Measurements from ENCODE around the gene ITPRIPL1. TPM values are rescaled to one million over a fixed set of nuclear protein-coding genes. Genes with fewer than 3 reads are reported as not detected.
A peak's percentile ranks its signal among the peaks of the same experiment; 100 is the strongest.

The ITPRIPL1 gene
- total RNA-seq, 1 experiment from 2014 or later = 0.55 TPM

- peak in 1 of 2 experiments; percentile 37 for DNase-seq (ENCODE audit: low read depth in 1 of 2, low spot score in 2 of 2)
- H3K36me3 ChIP-seq = no peaks in the 10 kb centered on the region
- H3K27me3 ChIP-seq (replicated peaks) = peaks cover 4% of the 10 kb centered on the region; the same call in 1 of the 2 replicates
- no peak overlapping the region for H3K27ac ChIP-seq
- H3K4me3 ChIP-seq = no peak overlapping the region
- H3K4me1 ChIP-seq (replicated peaks) = peaks cover 14% of the 10 kb centered on the region
- H3K9me3 ChIP-seq (replicated peaks) = no peaks in the 10 kb centered on the region
Measured at GRCh38 chr2:96315400-96316071, 9.6 kb upstream of the ITPRIPL1 start.

GRCh38 chr2:96316999-96317398, 8.1 kb upstream of the ITPRIPL1 start:
- H3K36me3 ChIP-seq = no peaks in the 10 kb centered on the region
- no peak overlapping the region for H3K27ac ChIP-seq
- H3K4me1 ChIP-seq (replicated peaks) = peaks cover 28% of the 10 kb centered on the region

GRCh38 chr2:96317584-96317997, 7.5 kb upstream of the ITPRIPL1 start:
- Histone ChIP-seq H3K36me3 (no peaks in the 10 kb centered on the region), H3K4me1 (replicated peaks) (peaks cover 29% of the 10 kb centered on the region), H3K4me3 (no peak overlapping the region), H3K9me3 (replicated peaks) (no peaks in the 10 kb centered on the region), H3K27me3 (replicated peaks) (peaks cover 21% of the 10 kb centered on the region), H3K27ac (no peak overlapping the region)
- DNase-seq (ENCODE audit: low read depth in 1 of 2, low spot score in 2 of 2) = no peak

More at GRCh38 chr2:96316999-96317398, 8.1 kb upstream of the ITPRIPL1 start:
- Histone ChIP-seq H3K9me3 (replicated peaks) (no peaks in the 10 kb centered on the region), H3K27me3 (replicated peaks) (peaks cover 18% of the 10 kb centered on the region), H3K4me3 (no peak overlapping the region)
- DNase-seq (ENCODE audit: low read depth in 1 of 2, low spot score in 2 of 2) = no peak

GRCh38 chr2:96318723-96319122, 6.4 kb upstream of the ITPRIPL1 start:
- Histone ChIP-seq H3K27me3 (replicated peaks) (peaks cover 32% of the 10 kb centered on the region), H3K4me3 (no peak overlapping the region), H3K36me3 (no peaks in the 10 kb centered on the region), H3K27ac (no peak overlapping the region), H3K4me1 (replicated peaks) (peaks cover 29% of the 10 kb centered on the region), H3K9me3 (replicated peaks) (no peaks in the 10 kb centered on the region)
- DNase-seq (ENCODE audit: low read depth in 1 of 2, low spot score in 2 of 2) = no peak

GRCh38 chr2:96319396-96319795, 5.7 kb upstream of the ITPRIPL1 start:
- H3K36me3 ChIP-seq = no peaks in the 10 kb centered on the region
- no peak overlapping the region for H3K27ac ChIP-seq
- no peaks in the 10 kb centered on the region for H3K9me3 ChIP-seq (replicated peaks)
- H3K4me1 ChIP-seq (replicated peaks) = peaks cover 29% of the 10 kb centered on the region
- DNase-seq (ENCODE audit: low read depth in 1 of 2, low spot score in 2 of 2) = no peak
- peaks cover 39% of the 10 kb centered on the region for H3K27me3 ChIP-seq (replicated peaks)
- H3K4me3 ChIP-seq = no peak overlapping the region

GRCh38 chr2:96320326-96320725, 4.8 kb upstream of the ITPRIPL1 start:
- H3K4me1 ChIP-seq (replicated peaks) = peaks cover 28% of the 10 kb centered on the region
- H3K9me3 ChIP-seq (replicated peaks) = no peaks in the 10 kb centered on the region
- peaks cover 48% of the 10 kb centered on the region for H3K27me3 ChIP-seq (replicated peaks)
- no peak for DNase-seq (ENCODE audit: low read depth in 1 of 2, low spot score in 2 of 2)
- H3K4me3 ChIP-seq = no peak overlapping the region
- no peaks in the 10 kb centered on the region for H3K36me3 ChIP-seq
- no peak overlapping the region for H3K27ac ChIP-seq

GRCh38 chr2:96320728-96321622, 4.1 kb upstream of the ITPRIPL1 start:
- H3K4me1 ChIP-seq (replicated peaks) = peaks cover 22% of the 10 kb centered on the region
- H3K9me3 ChIP-seq (replicated peaks) = no peaks in the 10 kb centered on the region
- H3K27me3 ChIP-seq (replicated peaks) = peaks cover 53% of the 10 kb centered on the region
- H3K27ac ChIP-seq = no peak overlapping the region
- peak in 1 of 2 experiments; percentile 42 for DNase-seq (ENCODE audit: low read depth in 1 of 2, low spot score in 2 of 2)
- H3K4me3 ChIP-seq = peak overlapping the region; percentile 34
- no peaks in the 10 kb centered on the region for H3K36me3 ChIP-seq

- Histone ChIP-seq H3K27me3 (replicated peaks) (peaks cover 53% of the 10 kb centered on the region), H3K36me3 (no peaks in the 10 kb centered on the region), H3K27ac (no peak overlapping the region), H3K4me1 (replicated peaks) (peaks cover 18% of the 10 kb centered on the region), H3K4me3 (no peak overlapping the region), H3K9me3 (replicated peaks) (no peaks in the 10 kb centered on the region)
- DNase-seq (ENCODE audit: low read depth in 1 of 2, low spot score in 2 of 2) = no peak
Measured at GRCh38 chr2:96323849-96324248, 1.3 kb upstream of the ITPRIPL1 start.

- no peak overlapping the region; the same call in 1 of the 2 replicates for H3K4me3 ChIP-seq
- H3K27ac ChIP-seq = no peak overlapping the region
- H3K4me1 ChIP-seq (replicated peaks) = peaks cover 21% of the 10 kb centered on the region
- no peaks in the 10 kb centered on the region for H3K9me3 ChIP-seq (replicated peaks)
- peaks cover 53% of the 10 kb centered on the region for H3K27me3 ChIP-seq (replicated peaks)
- no peaks in the 10 kb centered on the region for H3K36me3 ChIP-seq
- DNase-seq (ENCODE audit: low read depth in 1 of 2, low spot score in 2 of 2) = no peak
Measured at GRCh38 chr2:96324721-96325040, 436 bp upstream of the ITPRIPL1 start.

- no peak for DNase-seq (ENCODE audit: low read depth in 1 of 2, low spot score in 2 of 2)
- H3K27ac ChIP-seq = no peak overlapping the region
- no peaks in the 10 kb centered on the region for H3K36me3 ChIP-seq
- H3K27me3 ChIP-seq (replicated peaks) = peaks cover 46% of the 10 kb centered on the region
- no peak overlapping the region for H3K4me3 ChIP-seq
- peaks cover 19% of the 10 kb centered on the region for H3K4me1 ChIP-seq (replicated peaks)
- no peaks in the 10 kb centered on the region for H3K9me3 ChIP-seq (replicated peaks)
Measured at GRCh38 chr2:96325884-96326255, 753 bp downstream of the ITPRIPL1 start.

GRCh38 chr2:96326564-96326963, 1.4 kb downstream of the ITPRIPL1 start:
- H3K4me1 ChIP-seq (replicated peaks) = peaks cover 12% of the 10 kb centered on the region
- H3K4me3 ChIP-seq = no peak overlapping the region
- peaks cover 39% of the 10 kb centered on the region for H3K27me3 ChIP-seq (replicated peaks)
- no peak overlapping the region for H3K27ac ChIP-seq
- no peak for DNase-seq (ENCODE audit: low read depth in 1 of 2, low spot score in 2 of 2)
- H3K9me3 ChIP-seq (replicated peaks) = no peaks in the 10 kb centered on the region
- H3K36me3 ChIP-seq = no peaks in the 10 kb centered on the region

- H3K36me3 ChIP-seq = no peaks in the 10 kb centered on the region
- peaks cover 33% of the 10 kb centered on the region for H3K27me3 ChIP-seq (replicated peaks)
- no peaks in the 10 kb centered on the region for H3K9me3 ChIP-seq (replicated peaks)
- H3K4me3 ChIP-seq = no peak overlapping the region
- DNase-seq (ENCODE audit: low read depth in 1 of 2, low spot score in 2 of 2) = no peak
- no peak overlapping the region for H3K27ac ChIP-seq
- H3K4me1 ChIP-seq (replicated peaks) = peaks cover 7% of the 10 kb centered on the region; the same call in 1 of the 2 replicates
Measured at GRCh38 chr2:96326990-96327820, 2.1 kb downstream of the ITPRIPL1 start.

GRCh38 chr2:96329456-96329855, 4.3 kb downstream of the ITPRIPL1 start:
- DNase-seq (ENCODE audit: low read depth in 1 of 2, low spot score in 2 of 2) = no peak

More at GRCh38 chr2:96329456-96329855, 4.3 kb downstream of the ITPRIPL1 start:
- peaks cover 14% of the 10 kb centered on the region for H3K27me3 ChIP-seq (replicated peaks)
- H3K4me1 ChIP-seq (replicated peaks) = peaks cover 7% of the 10 kb centered on the region
- H3K9me3 ChIP-seq (replicated peaks) = no peaks in the 10 kb centered on the region
- H3K4me3 ChIP-seq = no peak overlapping the region
- H3K36me3 ChIP-seq = no peaks in the 10 kb centered on the region
- H3K27ac ChIP-seq = no peak overlapping the region

Data from SJSA1 (cell line).